BE2C (cell line): ENCODE results near the gene GCNT1.
A peak's percentile ranks its signal among the peaks of the same experiment; 100 is the strongest.

Experiments used
- DNase-seq: peaks from one replicate; pipeline ENCODE4 v3.0.0-alpha.2; 2020
- H3K27me3 ChIP-seq: fragments of 250-450 bp; sonication (Bioruptor Pico); 2 replicates; pipeline ENCODE4 v1.5.1; 2020; ENCODE audit warnings: mild to moderate bottlenecking
- H3K36me3 ChIP-seq: fragments of 250-450 bp; sonication (Bioruptor Pico); 2 replicates; pipeline ENCODE4 v1.5.1; 2020; ENCODE audit warnings: mild to moderate bottlenecking
- H3K4me1 ChIP-seq: fragments of 250-450 bp; sonication (Bioruptor Pico); 2 replicates; pipeline ENCODE4 v1.5.1; 2020
- H3K4me3 ChIP-seq: 2 replicates; pipeline ENCODE4 v1.5.1; 2011; ENCODE audit warnings: low read depth, low read length
- H3K9me3 ChIP-seq: fragments of 250-450 bp; sonication (Bioruptor Pico); 2 replicates; pipeline ENCODE4 v1.5.1; 2020
- TF ChIP-seq, protein P1 (sequence below): IDR thresholded peaks from 2 replicates; pipeline ENCODE4 v1.5.1; 2012; ENCODE audit warnings: mild to moderate bottlenecking, low read depth, low read length

Gene GCNT1

DNA sequence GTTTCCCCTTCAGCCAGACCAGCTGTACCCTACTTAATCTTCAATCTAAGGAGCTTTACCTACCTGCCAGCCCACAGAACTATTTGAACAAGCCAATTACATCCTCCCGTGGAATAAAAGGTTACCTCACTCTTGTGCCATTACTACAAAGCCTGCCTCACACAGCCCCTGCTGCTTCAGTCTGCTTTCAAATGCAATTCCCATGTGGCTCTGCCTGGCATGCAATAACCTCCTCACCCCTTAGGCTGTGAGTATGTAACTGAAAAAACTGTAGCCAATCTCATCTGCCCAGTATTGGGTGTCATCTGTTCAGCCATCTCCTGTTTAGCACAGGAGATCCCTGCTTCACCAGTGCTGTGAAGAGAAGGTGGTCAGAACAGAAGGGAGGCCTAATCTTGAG lies 6.1 kb upstream of the GCNT1 start:
- TF ChIP-seq, protein P1, sequence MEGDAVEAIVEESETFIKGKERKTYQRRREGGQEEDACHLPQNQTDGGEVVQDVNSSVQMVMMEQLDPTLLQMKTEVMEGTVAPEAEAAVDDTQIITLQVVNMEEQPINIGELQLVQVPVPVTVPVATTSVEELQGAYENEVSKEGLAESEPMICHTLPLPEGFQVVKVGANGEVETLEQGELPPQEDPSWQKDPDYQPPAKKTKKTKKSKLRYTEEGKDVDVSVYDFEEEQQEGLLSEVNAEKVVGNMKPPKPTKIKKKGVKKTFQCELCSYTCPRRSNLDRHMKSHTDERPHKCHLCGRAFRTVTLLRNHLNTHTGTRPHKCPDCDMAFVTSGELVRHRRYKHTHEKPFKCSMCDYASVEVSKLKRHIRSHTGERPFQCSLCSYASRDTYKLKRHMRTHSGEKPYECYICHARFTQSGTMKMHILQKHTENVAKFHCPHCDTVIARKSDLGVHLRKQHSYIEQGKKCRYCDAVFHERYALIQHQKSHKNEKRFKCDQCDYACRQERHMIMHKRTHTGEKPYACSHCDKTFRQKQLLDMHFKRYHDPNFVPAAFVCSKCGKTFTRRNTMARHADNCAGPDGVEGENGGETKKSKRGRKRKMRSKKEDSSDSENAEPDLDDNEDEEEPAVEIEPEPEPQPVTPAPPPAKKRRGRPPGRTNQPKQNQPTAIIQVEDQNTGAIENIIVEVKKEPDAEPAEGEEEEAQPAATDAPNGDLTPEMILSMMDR = no peak
- no peak for DNase-seq

GRCh38 chr9:76453785-76454184 lies 5.2 kb upstream of the GCNT1 start:
- Histone ChIP-seq H3K9me3 (no peaks in the 10 kb centered on the region), H3K4me1 (peaks cover 3% of the 10 kb centered on the region; the same call in 1 of the 2 replicates), H3K27me3 (no peaks in the 10 kb centered on the region; the same call in none of the 2 replicates), H3K4me3 (no peak overlapping the region), H3K36me3 (no peaks in the 10 kb centered on the region)
- TF ChIP-seq, protein P1 = no peak
- DNase-seq = no peak

More for the DNA sequence above, 6.1 kb upstream of the GCNT1 start:
- H3K4me3 ChIP-seq = no peak overlapping the region
- no peaks in the 10 kb centered on the region; the same call in none of the 2 replicates for H3K27me3 ChIP-seq
- no peaks in the 10 kb centered on the region for H3K9me3 ChIP-seq
- no peaks in the 10 kb centered on the region for H3K4me1 ChIP-seq
- H3K36me3 ChIP-seq = no peaks in the 10 kb centered on the region

DNA sequence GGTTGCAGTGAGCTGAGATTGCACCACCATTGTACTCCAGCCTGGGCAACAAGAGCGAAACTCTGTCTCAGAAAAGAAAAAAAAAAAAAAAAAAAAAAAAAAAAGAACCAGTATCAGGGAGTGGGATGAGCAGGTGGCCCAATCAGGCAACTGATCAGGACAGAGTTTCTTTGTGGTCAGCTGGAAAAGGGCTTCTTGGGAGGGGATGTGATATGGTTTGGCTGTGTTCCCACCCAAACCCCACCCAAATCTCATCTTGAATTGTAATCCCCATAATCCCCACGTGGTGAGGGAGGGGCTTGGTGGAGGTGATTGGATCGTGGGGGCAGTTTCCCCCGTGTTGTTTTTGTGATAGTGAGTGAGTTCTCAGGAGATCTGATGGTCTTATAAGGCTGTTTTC lies 4.7 kb upstream of the GCNT1 start:
- Histone ChIP-seq H3K36me3 (no peaks in the 10 kb centered on the region), H3K4me1 (peaks cover 3% of the 10 kb centered on the region; the same call in 1 of the 2 replicates), H3K4me3 (no peak overlapping the region), H3K27me3 (no peaks in the 10 kb centered on the region; the same call in none of the 2 replicates), H3K9me3 (no peaks in the 10 kb centered on the region)
- TF ChIP-seq, protein P1 = no peak
- no peak for DNase-seq

DNA sequence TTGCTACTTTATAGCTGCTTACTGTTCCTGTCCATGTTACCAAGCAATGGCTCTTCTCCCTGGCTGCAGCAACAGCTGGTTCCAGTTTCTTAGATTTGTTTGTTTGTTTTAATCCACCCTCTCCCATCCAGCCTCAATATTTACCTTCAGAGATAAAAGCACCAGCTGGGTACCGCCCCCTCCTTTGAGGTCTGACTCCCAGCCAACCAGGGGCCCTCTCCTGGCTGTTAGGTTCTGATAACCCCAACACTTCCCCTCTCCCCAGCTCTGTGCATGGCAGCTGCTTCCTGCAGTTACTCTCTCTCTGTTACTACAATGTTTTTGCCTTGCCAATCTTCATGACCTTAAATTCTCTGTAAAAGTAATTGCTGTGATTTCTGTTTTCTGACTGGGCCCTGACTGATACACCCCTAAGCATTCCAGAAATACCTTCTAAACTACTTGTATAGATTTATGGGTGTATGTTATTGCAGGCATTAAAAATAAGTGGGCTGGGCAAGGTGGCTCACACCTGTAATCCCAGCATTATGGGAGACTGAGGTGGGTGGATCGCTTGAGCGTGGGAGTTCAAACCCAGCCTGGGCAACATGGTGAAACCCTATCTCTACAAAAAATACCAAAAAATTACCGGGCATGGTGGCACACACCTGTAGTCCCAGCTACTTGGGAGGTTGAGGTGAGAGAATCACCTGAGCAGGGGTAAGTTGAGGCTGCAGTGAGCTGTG lies 2.6 kb upstream of the GCNT1 start:
- Histone ChIP-seq H3K4me3 (no peak overlapping the region), H3K4me1 (peaks cover 6% of the 10 kb centered on the region), H3K9me3 (no peaks in the 10 kb centered on the region), H3K36me3 (no peaks in the 10 kb centered on the region), H3K27me3 (peaks cover 11% of the 10 kb centered on the region)
- TF ChIP-seq, protein P1 = no peak
- no peak for DNase-seq

- Histone ChIP-seq H3K9me3 (no peaks in the 10 kb centered on the region), H3K36me3 (no peaks in the 10 kb centered on the region), H3K4me1 (peaks cover 6% of the 10 kb centered on the region), H3K27me3 (peaks cover 19% of the 10 kb centered on the region), H3K4me3 (peak overlapping the region; percentile 61)
- TF ChIP-seq, protein P1 = peak; percentile 54
- peak; percentile 34 for DNase-seq
These were observed 983 bp downstream of the GCNT1 start for GRCh38 chr9:76459694-76460635.
